ENCODE measurements around the gene PROSER1.

GRCh38 chr13:39073983-39074382, 36.1 kb upstream of the PROSER1 start:
- TF ChIP-seq CTCF (IDR thresholded peaks at IDR 0.05) (no peak), POLR2A (IDR thresholded peaks at IDR 0.05) (no peak)

Measured in testis (tissue), 2 donors.